ENCODE results near the gene TRIP4. TPM values are rescaled to one million over a fixed set of nuclear protein-coding genes. Genes with fewer than 3 reads are reported as not detected.

Gene TRIP4
- total and polyA plus RNA-seq, 2 donors (not counting 1 experiment from before 2014, with no cell fraction given), result 13.9 to 30.2 TPM

- H3K27me3 ChIP-seq (ENCODE audit: control insufficient read depth, insufficient read depth, low read length), result no peaks in the 10 kb centered on the region
- H3K79me2 ChIP-seq (ENCODE audit: control insufficient read depth, insufficient read depth, low read length), result no peaks in the 10 kb centered on the region
- H3K9me3 ChIP-seq (ENCODE audit: control insufficient read depth, insufficient read depth, low read depth, low read length), result no peaks in the 10 kb centered on the region
- no peaks in the 10 kb centered on the region for H3K4me1 ChIP-seq (ENCODE audit: control insufficient read depth, extremely low read depth, insufficient read depth, low read length)
- no peak overlapping the region for H3K4me2 ChIP-seq (ENCODE audit: extremely low read depth, insufficient read depth, low read length)
- no peak for DNase-seq (ENCODE audit: low read depth in 2 of 2)
- no peaks in the 10 kb centered on the region for H4K20me1 ChIP-seq (ENCODE audit: control insufficient read depth, extremely low read depth, insufficient read depth, low read length)
- no peak overlapping the region for H3K9ac ChIP-seq (ENCODE audit: insufficient read depth, low read length)
- H3K27ac ChIP-seq (ENCODE audit: insufficient read depth, low read length), result no peak overlapping the region
- TF ChIP-seq CTCF (conservative IDR thresholded peaks at IDR 0.05 in 1 of 2, IDR thresholded peaks at IDR 0.05 in 1 of 2; ENCODE audit: low read depth in 1 of 2, low read length in 2 of 2) (no peak), EZH2 (IDR thresholded peaks at IDR 0.05; ENCODE audit: low read length, missing control alignments) (no peak)
- H2AFZ ChIP-seq (ENCODE audit: low read length), result no peak overlapping the region
- H3K4me3 ChIP-seq (replicated peaks in 1 of 4; ENCODE audit: control extremely low read depth in 1 of 4, insufficient read depth in 1 of 4, low read depth in 3 of 4, low read length in 4 of 4), result no peak overlapping the region
- no peaks in the 10 kb centered on the region for H3K36me3 ChIP-seq (ENCODE audit: control insufficient read depth, insufficient read depth, low read length)
Observed at GRCh38 chr15:64437982-64438381, 50.3 kb downstream of the TRIP4 start.

DNA sequence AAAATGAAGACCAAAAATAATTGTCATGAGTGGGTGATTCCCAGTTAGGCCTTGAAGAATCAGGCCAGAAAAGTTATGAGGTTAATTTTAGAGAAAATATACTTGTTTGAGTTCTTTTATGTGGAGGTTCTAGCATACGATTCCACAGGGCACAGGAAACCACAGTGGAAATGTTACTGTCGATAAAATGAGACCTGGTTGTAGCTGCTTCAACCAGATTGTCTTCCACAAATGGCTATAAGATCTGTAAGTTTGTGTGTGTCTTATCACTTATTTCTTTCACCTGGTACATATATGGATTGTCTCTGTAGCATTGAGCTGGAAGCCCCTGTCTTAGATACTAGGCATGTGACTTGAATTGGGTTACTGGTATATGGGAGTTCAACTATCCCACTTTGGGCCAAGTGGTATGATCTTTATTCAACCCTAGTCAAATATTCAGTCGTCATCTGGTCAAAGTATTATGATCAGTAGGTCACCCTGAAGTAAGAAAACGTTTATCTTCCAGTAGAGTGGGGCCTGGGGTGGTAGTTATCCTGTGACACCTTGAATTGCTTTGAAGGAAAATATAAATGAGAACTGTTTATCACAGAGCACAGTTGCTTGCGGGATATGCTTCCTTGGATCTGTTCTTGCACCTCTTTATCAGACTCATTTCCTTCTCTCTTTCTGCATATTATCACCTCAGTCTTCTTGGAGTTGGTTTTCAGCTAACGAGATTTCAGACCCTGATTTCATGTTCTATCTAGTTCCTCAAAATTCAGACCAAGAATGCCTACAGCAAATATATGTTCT, 51.2 kb downstream of the TRIP4 start:
- Histone ChIP-seq H3K4me1 (ENCODE audit: control insufficient read depth, extremely low read depth, insufficient read depth, low read length) (no peaks in the 10 kb centered on the region), H3K27ac (ENCODE audit: insufficient read depth, low read length) (no peak overlapping the region), H3K9ac (ENCODE audit: insufficient read depth, low read length) (no peak overlapping the region), H3K4me3 (replicated peaks in 1 of 4; ENCODE audit: control extremely low read depth in 1 of 4, insufficient read depth in 1 of 4, low read depth in 3 of 4, low read length in 4 of 4) (no peak overlapping the region), H2AFZ (ENCODE audit: low read length) (no peak overlapping the region), H3K27me3 (ENCODE audit: control insufficient read depth, insufficient read depth, low read length) (no peaks in the 10 kb centered on the region), H3K9me3 (ENCODE audit: control insufficient read depth, insufficient read depth, low read depth, low read length) (no peaks in the 10 kb centered on the region), H3K4me2 (ENCODE audit: extremely low read depth, insufficient read depth, low read length) (no peak overlapping the region), H3K36me3 (ENCODE audit: control insufficient read depth, insufficient read depth, low read length) (no peaks in the 10 kb centered on the region), H3K79me2 (ENCODE audit: control insufficient read depth, insufficient read depth, low read length) (no peaks in the 10 kb centered on the region), H4K20me1 (ENCODE audit: control insufficient read depth, extremely low read depth, insufficient read depth, low read length) (no peaks in the 10 kb centered on the region)
- TF ChIP-seq CTCF (conservative IDR thresholded peaks at IDR 0.05 in 1 of 2, IDR thresholded peaks at IDR 0.05 in 1 of 2; ENCODE audit: low read depth in 1 of 2, low read length in 2 of 2), result no peak
- TF ChIP-seq EZH2 (IDR thresholded peaks at IDR 0.05; ENCODE audit: low read length, missing control alignments), result no peak
- no peak for DNase-seq (ENCODE audit: low read depth in 2 of 2)

DNA sequence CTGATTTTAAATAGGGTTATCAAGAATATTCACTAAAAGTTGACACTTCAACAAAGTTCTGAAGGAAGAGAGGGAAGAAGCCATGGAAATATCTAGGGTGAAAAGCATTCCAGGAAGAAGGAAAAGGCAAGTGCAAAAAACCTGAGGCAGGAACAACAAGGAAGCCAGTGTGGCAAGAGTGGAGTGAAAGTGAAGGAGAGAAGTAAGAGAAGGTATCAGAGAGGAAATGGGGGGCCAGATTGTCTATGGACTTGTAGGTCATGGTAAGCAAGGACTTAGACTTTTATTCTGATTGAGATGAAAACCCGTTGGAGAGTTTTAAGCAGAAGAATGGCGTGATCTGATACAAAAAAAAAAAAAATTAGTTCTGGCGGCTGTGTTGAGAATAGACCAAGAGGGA, 54.2 kb downstream of the TRIP4 start:
- H3K27me3 ChIP-seq (ENCODE audit: control insufficient read depth, insufficient read depth, low read length), result no peaks in the 10 kb centered on the region
- H3K9me3 ChIP-seq (ENCODE audit: control insufficient read depth, insufficient read depth, low read depth, low read length), result no peaks in the 10 kb centered on the region
- no peak overlapping the region for H2AFZ ChIP-seq (ENCODE audit: low read length)
- no peaks in the 10 kb centered on the region for H3K36me3 ChIP-seq (ENCODE audit: control insufficient read depth, insufficient read depth, low read length)
- peaks cover 5% of the 10 kb centered on the region for H3K4me1 ChIP-seq (ENCODE audit: control insufficient read depth, extremely low read depth, insufficient read depth, low read length)
- no peak overlapping the region for H3K4me3 ChIP-seq (replicated peaks in 1 of 4; ENCODE audit: control extremely low read depth in 1 of 4, insufficient read depth in 1 of 4, low read depth in 3 of 4, low read length in 4 of 4)
- TF ChIP-seq CTCF (conservative IDR thresholded peaks at IDR 0.05 in 1 of 2, IDR thresholded peaks at IDR 0.05 in 1 of 2; ENCODE audit: low read depth in 1 of 2, low read length in 2 of 2), result no peak
- H3K79me2 ChIP-seq (ENCODE audit: control insufficient read depth, insufficient read depth, low read length), result no peaks in the 10 kb centered on the region
- no peaks in the 10 kb centered on the region for H4K20me1 ChIP-seq (ENCODE audit: control insufficient read depth, extremely low read depth, insufficient read depth, low read length)
- no peak overlapping the region for H3K4me2 ChIP-seq (ENCODE audit: extremely low read depth, insufficient read depth, low read length)
- no peak overlapping the region for H3K9ac ChIP-seq (ENCODE audit: insufficient read depth, low read length)
- DNase-seq (ENCODE audit: low read depth in 2 of 2), result no peak
- no peak overlapping the region for H3K27ac ChIP-seq (ENCODE audit: insufficient read depth, low read length)

All from fibroblast of lung (primary cell).